GM18511 (cell line): ENCODE measurements around the gene CLRN1.

Source experiments
- ATAC-seq: cut with Tn5 transposase; IDR thresholded peaks from one replicate; pipeline ENCODE4 v1.9.1; 2021; ENCODE audit warnings: mild to moderate bottlenecking, moderate library complexity; ENCODE audit not compliant: unreplicated experiment

The CLRN1 gene

DNA sequence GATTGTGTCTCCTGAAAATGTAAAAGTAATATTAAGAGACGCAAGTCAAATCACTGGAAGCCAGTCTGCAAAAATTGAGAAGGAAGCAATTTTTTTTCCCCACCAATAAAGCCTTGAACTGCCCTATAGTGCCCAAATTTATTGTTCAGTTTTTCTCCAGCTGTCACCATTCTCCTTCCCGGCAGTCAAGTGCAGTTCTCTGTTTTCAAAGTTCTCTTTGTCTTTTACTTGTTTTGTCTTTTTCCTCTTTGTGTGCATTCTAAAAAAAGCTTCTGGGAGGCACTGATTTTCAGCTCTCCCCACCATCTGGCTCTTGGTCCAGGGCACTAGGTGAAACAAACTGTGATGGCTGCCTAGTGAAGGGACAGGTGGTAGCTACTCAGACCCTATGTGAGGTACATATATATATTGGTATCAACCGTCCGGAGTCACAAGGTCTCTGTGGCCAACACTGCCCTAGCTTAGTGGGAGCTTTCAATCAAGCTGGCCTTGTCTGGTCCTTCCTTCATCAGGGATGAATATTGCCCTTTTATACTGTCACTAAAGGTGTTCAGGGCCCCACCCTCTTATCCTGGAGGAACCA, 6.1 kb upstream of the CLRN1 start:
- no peak for ATAC-seq

GRCh38 chr3:150975992-150976368, 3.5 kb upstream of the CLRN1 start:
- ATAC-seq = no peak

DNA sequence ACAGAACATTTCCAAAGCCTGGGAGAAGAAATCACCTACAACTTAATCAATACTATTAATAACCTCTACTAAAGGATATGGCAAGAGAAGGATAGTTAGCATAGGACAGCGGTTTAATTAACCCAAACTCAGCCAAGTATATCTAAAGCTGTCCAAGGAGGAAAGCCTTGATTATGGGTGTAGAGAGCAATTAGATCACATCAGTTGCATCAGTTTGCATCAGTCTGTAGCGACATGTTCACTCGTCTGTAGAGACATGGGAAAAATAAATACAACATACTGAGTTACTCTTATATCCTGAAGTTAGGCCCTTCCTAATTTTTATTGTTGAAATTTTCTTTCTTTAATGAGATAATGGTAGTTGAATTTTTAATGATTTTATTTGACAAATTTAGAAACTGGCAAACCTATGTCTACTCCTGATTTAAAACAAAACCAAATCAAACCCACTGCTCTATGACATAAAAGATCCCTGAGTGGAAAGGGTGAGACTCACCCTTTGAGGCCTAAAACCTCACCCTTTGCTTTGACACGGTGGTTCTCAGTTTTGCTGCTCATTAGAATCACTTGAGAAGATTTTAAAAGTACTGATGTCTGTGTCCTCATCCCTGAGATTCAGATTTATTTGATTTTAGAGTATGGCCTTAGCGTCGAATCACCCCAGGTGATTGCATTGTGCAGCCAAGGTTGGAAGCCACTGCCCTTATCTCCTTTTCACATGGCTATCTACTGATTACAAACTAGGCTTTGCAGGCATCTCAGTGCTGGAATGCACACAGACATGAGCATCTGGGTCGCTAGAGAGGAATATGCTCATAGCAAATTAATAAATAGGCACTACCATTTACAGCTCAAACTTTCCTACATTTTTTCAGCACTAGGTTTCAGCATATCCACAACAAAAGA, 2.8 kb upstream of the CLRN1 start:
- ATAC-seq = no peak

- no peak for ATAC-seq
Measured at GRCh38 chr3:150970665-150971324, 1.7 kb downstream of the CLRN1 start.

- ATAC-seq = no peak
Measured at GRCh38 chr3:150968341-150969035, 4.0 kb downstream of the CLRN1 start.

GRCh38 chr3:150965436-150965835, 7.1 kb downstream of the CLRN1 start:
- ATAC-seq = no peak

DNA sequence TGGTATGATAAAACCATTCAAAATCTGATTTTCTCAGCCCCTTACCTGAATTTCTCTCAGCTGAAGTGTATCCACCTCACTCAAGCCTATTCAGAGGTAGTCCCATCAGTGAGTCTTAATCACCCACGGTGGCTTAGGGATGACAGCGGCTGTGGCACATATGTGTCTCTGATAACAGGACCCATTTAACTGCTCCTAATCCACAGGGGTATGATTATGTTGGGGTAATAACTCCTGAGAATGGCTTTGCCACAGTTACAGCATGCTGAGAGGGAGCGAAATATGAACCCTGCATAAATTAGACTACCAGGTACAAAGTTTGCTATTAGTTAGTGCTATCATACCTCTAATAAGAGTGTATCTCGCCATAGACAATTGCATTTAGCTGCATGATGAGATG, 10.6 kb downstream of the CLRN1 start:
- ATAC-seq = no peak

GRCh38 chr3:150960708-150961684, 11.5 kb downstream of the CLRN1 start:
- ATAC-seq = peak; percentile 77

DNA sequence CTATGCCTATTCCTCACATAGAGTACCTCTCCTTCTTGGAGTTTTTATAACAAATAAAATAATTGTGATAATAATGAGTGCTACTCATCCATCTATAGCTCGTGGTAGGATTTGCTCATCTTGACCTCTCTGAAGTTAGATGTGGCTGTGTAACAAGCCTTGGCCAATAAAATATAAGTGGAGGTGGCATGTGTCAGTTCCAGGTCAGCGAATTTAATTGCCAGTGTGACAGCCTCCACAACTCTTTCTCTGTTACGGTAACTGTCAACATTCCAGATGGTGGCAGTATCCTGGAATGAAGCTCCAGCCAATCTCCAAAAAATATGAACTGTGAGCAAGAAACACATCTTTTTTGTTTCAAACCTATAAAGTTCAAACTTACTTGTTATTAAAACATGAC, 13.8 kb downstream of the CLRN1 start:
- no peak for ATAC-seq

DNA sequence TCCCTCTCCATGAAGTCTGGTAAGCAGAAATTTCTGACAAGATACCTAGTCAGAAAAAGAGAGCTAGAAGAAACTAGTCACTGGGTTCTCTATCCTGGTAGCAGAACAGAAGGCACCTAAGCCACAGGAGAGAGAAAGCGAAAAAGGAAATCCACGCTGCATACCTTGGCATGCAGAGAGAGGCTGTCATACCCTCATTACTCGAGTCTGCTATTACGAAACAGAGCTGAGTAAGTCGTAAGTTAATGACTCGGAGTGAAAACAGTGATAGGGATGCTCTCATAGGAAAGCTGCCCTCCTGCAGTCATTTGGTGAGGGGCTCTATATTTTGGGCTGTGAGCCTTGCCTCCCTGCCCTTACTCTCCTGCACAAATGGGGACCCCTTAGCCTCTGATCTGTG, 16.2 kb downstream of the CLRN1 start:
- no peak for ATAC-seq

GRCh38 chr3:150951923-150952322, 20.6 kb downstream of the CLRN1 start:
- no peak for ATAC-seq

GRCh38 chr3:150945226-150946032, 27.1 kb downstream of the CLRN1 start:
- ATAC-seq = no peak

DNA sequence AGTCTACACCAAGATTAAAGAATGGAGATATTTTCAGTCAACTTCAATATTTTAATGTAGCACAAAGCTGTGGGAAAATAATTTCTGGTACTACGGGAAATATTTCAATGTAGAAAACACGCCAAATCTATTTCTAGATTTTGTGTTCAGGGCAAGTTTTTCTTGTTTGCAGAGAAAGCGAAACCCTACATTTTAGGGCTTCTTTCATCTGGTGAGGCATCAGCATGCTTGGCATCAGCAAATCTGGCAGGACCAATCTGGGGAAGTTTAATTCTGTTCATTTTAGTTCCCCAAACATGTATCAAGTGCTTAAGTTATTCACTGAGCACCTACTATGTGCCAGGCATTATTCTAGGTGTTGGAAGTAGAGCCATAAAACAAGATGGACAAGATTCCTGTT, 30.3 kb downstream of the CLRN1 start:
- ATAC-seq = no peak

GRCh38 chr3:150936693-150937092, 35.8 kb downstream of the CLRN1 start:
- peak; percentile 89 for ATAC-seq

- no peak for ATAC-seq
Measured at GRCh38 chr3:150933473-150933995, 39.0 kb downstream of the CLRN1 start.

GRCh38 chr3:150931745-150932144, 40.8 kb downstream of the CLRN1 start:
- ATAC-seq = no peak

DNA sequence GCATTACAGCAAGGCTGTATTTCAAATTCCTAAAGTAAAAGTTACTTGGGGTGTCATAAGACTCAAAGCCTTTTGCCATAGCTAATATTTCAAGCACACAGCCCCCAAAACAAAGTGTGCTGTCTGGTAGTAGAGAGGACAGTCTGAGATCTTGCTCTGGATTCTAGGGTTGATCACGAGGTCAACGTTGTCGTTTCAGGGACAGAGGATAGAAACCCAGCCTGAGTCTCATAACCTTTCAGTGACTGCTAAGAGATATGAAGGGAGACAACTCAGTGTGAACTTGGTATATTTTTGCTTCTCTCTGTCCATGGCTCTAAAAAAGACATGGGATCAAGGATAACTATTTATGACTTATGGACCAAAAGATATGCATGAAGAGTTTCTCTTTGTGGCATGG, 41.7 kb downstream of the CLRN1 start:
- ATAC-seq = no peak

DNA sequence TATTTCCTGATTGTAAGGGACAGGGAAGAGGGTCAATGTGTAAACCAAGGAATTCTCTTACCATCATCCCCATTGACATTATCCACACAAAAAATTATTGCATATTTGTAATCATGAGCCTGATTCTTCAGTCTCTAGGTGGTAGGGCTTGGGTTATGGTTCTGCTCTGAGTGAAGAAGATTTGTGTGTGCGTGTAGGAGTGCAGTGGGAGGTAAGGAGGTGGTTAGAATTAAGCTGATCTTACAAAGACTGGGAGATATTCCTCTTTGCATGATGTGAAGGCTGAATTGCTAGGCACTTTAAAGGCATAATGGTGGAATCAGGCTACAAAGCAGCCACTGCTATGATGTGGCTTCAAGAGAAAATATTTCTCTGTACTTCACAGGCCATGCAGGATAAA, 44.3 kb downstream of the CLRN1 start:
- ATAC-seq = no peak

GRCh38 chr3:150926328-150926727, 46.2 kb downstream of the CLRN1 start:
- no peak for ATAC-seq
